ENCODE measurements around the gene UBE3B. TPM values are rescaled to one million over a fixed set of nuclear protein-coding genes. Genes with fewer than 3 reads are reported as not detected.
"Not testable (repeated sequence)": the region's sequence is repeated elsewhere in the genome, so short reads cannot be mapped to it uniquely, and the experiment has no call there.

The UBE3B gene
- total RNA-seq, 1 experiment from 2014 or later = 23.3 TPM

DNA sequence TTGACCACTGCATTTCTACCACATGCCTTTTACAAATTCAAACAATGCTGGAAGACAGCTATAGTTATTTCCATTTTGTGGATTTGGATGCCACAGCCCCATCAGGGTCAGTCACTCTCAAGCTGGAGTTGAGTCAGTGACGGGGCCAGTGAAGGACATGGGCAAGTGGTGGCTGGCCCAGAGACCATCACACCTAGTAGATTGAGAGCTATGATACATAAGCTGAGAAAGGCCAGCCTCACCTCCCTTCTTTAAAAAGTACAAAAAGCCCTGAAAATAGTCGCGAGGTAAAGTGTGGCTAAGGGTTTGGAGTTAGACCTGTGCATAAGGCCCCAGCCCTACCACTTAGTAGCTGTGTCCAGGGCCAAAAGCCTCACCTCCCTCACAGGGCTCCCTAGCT is 4.4 kb upstream of the UBE3B start:
- no peak for DNase-seq (ENCODE audit: low read depth)

- DNase-seq (ENCODE audit: low read depth) = not testable (repeated sequence)
Observed at GRCh38 chr12:109473526-109474270, 3.7 kb upstream of the UBE3B start.

DNA sequence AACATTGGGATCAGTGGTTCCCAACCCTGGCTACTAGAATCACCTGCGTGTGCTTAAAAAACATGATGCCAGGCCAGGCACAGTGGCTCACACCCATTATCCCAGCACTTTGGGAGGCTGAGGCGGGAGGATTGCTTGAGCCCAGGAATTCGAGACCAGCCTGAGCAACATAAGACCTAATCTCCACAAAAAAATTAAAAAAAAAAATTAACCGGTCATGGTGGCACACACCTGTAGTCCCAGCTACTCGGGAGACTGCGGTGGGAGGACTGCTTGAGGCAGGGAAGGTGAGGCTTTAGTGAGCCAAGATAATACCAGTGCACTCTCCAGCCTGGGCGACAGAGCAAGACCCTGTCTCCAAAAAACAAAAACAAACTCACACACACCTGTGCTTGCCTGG is 2.3 kb upstream of the UBE3B start:
- no peak for DNase-seq (ENCODE audit: low read depth)

DNA sequence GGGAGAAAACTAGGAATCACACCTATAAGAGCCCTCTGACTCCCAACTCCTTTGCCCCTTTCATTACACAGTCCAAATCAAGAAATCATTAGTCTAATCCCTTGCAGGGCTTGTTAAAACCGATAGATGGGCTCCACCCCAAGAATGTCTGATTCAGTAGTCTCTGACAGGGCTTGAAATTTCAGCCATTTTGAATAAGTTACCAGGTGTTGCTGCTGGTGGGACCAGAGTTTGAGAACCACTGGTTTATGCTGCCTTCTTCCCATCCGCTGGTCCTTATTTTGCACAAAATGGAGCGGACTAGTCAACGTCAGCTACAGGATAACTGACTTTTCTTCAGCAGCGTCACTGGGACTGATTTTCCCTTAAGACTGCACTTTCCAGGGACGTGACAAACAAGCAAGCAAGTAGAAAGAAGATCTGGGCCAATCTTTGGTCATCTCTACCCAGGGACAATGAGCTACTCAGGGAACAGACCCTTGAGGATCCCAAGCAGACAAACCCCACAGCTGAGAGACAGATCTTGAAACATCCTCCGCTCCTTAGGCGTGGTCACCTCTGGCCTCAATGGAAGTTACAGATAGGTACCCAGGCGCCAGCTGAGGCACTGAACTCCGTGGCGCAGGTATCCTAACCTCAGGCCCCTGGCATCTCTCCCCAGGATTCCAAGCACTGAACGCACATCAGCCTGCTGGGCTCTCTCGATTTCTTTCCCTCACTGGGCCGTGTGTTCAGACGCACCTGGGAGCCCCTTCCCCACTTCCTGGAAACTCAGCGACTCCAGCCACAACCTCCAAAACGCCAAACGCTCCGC is 1.2 kb upstream of the UBE3B start:
- no peak for DNase-seq (ENCODE audit: low read depth)

GRCh38 chr12:109476807-109477184 is 638 bp upstream of the UBE3B start:
- no peak for DNase-seq (ENCODE audit: low read depth)

GRCh38 chr12:109477963-109478315 is 505 bp downstream of the UBE3B start:
- DNase-seq (ENCODE audit: low read depth) = no peak

- no peak for DNase-seq (ENCODE audit: low read depth)
Observed at GRCh38 chr12:109479761-109480160, 2.3 kb downstream of the UBE3B start.

GRCh38 chr12:109480356-109480755 is 2.9 kb downstream of the UBE3B start:
- no peak for DNase-seq (ENCODE audit: low read depth)

- no peak for DNase-seq (ENCODE audit: low read depth)
Observed at GRCh38 chr12:109481863-109482262, 4.4 kb downstream of the UBE3B start.

- no peak for DNase-seq (ENCODE audit: low read depth)
Observed at GRCh38 chr12:109482491-109482890, 5.1 kb downstream of the UBE3B start.

DNA sequence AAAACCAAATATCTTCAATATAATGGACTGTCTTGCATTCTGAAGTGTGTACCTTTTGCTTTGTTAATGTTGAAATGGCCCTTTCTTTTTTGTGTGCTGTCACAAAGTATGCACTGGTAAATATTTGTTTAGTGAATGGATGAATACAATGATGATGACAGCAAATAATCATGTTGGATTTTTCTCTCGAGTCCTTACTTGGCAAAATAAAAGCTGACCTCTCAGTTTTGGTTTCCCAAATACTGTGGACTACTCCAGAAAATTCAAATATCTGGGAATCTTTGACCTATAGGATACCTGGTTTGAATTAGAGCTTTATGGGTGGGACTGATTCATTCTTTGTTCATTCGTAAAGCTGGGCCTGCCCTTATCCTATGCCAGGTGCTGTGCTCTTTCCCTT is 5.5 kb downstream of the UBE3B start:
- no peak for DNase-seq (ENCODE audit: low read depth)

GRCh38 chr12:109483346-109483745 is 5.9 kb downstream of the UBE3B start:
- no peak for DNase-seq (ENCODE audit: low read depth)

DNA sequence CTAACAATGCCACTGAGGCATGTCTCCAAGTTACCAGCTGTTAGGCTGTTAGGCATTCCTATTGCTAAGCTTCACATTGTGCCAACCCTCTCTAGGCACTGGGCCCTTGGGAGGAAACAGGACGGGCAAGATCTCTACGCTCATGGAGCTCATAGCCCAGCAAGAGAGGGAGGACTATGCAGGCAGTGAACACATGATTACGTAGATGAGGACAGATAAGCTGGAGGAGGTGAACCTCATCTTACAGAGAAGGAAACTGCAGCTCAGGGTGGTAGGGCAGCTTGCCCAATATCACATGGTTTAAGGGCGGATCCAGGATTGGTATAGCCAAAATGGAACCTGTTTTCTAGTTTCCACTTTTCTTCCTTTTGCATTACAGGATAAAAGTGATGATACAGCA is 7.8 kb downstream of the UBE3B start:
- no peak for DNase-seq (ENCODE audit: low read depth)

DNA sequence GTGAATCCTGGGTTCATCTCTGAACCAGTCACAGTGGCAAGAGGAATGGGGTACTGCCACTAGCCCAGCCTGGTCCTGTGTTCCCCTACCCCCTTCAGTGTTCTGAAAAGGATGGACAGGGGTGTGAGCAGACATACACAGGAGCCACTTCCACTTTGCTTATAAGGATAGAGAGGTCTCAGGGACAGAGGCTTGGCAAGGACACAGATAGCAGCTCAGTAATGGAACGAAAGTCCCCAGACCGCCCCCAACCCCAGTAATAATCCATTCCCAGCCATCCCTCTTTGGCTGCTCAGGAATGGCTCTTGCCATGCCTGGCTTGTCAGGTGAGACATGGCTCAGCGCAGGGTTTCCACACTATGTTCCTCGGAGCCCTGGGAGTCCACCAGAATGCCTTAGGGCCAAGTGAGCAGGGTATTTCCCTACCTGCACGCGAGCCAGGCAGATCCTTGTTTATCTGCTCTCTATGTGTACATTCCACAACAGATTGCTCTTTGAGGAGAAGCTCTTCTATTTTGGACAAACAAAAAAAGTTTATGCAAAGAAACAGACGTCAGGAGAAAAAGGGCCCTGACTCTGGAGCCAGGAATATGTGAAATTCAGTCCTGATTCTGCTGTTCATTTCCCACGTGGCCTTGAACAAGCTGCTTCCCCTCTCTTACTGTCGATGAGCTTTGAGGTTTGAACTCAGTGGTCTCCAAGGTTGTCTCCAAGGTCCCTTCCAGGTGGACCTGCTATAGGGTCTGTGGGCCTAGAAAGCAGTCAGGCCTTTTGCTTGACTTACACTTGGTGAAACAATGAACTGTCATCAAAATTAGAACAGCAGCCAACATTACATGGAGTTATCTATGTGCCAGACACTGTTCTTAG is 10.0 kb downstream of the UBE3B start:
- DNase-seq (ENCODE audit: low read depth) = no peak

DNA sequence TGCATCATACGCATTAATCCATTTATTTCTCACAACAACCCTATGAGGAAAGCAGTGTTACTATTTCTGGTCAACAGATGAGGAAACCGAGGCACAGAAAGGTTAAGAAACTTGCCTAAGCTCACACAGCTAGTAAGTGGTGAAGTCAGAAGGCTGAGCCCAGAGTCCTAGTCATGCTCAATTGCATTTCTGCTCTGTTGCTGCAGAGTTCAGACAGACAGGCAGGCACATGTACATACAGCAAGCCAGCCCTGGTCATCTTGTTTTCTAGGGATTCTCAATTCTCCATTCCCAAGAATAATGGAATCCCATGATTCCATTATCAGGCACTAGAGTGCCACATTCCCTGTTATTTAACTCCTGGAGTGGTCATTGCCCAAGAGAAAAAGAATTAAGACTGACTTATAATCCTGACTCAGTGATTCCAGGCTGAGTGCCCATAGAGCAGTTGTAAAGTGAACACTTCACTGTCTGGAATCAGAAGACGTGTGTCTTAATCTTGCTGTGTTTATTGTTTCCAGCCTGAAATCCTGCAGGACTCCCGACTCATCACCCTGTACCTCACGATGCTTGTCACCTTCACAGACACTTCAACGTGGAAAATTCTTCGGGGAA is 10.7 kb downstream of the UBE3B start:
- no peak for DNase-seq (ENCODE audit: low read depth)

GRCh38 chr12:109489016-109489954 is 11.9 kb downstream of the UBE3B start:
- DNase-seq (ENCODE audit: low read depth) = no peak

DNA sequence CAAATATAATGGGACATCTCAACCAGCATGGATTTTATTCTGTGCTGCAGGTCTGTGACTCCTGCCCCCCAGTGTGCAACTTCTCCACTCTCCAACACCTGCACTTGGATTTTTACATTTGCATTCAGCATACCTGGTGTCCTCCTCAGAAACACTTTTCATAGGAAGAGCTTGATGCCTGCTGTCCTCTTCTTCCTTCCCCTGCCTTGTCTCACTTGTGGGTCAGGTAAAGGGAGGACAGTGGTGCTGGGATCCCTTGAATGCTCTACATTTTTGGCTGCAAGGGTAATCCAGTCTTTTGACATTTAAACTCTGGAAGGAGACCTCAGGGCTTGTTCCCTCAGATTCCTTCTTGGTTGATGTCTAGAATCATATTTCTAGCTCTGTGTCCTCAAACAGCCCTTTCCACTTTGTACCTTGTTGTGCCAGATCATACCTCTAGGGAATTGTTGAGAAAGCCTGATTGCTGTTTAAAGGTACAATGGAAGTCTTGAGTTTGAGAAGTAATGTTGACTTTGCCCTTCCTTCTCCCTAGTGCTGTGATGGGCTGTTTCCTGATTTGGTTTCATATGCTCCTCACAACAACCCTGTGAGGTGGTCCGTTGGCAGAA is 12.6 kb downstream of the UBE3B start:
- DNase-seq (ENCODE audit: low read depth) = no peak

GRCh38 chr12:109491671-109492070 is 14.2 kb downstream of the UBE3B start:
- no peak for DNase-seq (ENCODE audit: low read depth)

DNA sequence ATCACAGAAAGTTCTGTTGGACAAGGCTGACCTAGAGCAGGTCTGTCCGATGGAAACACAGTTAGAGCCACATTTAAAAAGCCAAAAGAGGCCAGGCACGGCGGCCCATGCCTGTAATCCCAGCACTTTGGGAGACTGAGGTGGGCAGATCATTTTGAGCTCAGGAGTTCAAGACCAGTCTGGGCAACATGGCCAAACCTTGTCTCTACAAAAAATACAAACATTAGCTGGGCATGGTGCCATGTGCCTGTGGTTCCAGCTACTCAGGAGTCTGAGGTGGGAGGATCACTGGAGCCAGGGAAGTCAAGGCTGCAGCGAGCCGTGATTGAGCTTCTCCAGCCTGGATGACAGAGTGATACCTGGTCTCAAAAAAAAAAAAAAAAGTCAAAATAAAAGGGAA is 14.9 kb downstream of the UBE3B start:
- DNase-seq (ENCODE audit: low read depth) = peak; percentile 3

DNA sequence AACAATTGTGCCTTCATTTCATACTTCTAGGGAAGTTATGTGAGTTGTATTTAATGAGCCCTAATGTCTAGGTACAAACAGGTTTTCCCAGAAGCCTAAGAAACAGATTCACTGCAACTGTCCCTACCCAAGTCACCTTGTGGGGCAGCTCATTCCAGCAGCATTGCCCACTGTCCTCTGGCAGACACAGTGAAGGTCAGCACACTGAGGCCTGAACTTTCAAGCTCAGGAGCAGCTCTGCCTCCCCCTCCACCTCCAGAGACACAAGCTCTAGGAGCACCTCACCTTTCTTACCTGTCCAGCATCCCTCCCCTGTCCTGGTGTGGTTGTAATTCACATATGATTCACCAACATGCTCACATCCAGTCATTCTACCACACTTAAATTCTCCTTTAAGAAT is 15.7 kb downstream of the UBE3B start:
- no peak for DNase-seq (ENCODE audit: low read depth)
